ENCODE measurements around the gene ALDOA.

DNA sequence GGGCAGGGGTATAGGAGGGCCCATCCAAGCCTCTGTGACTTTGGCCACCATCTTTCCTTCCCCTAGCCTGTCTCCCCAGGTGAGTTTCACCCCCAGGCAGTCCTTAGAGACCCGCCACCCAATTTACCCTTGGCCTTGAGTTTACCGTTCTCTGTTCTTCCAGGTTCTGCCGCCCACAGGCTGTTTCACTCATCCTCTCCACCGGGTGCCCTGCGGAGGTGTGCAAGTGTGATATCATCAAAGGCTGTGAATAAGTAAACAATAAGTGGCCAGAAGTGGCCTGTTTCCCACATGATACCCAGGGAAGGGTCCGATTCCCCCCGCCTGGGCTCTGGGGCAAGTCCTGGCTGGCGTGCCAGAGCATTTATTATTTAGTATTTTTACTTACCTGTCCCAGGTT is 19.4 kb upstream of the ALDOA start:
- TF ChIP-seq, protein P1, sequence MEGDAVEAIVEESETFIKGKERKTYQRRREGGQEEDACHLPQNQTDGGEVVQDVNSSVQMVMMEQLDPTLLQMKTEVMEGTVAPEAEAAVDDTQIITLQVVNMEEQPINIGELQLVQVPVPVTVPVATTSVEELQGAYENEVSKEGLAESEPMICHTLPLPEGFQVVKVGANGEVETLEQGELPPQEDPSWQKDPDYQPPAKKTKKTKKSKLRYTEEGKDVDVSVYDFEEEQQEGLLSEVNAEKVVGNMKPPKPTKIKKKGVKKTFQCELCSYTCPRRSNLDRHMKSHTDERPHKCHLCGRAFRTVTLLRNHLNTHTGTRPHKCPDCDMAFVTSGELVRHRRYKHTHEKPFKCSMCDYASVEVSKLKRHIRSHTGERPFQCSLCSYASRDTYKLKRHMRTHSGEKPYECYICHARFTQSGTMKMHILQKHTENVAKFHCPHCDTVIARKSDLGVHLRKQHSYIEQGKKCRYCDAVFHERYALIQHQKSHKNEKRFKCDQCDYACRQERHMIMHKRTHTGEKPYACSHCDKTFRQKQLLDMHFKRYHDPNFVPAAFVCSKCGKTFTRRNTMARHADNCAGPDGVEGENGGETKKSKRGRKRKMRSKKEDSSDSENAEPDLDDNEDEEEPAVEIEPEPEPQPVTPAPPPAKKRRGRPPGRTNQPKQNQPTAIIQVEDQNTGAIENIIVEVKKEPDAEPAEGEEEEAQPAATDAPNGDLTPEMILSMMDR (IDR thresholded peaks at IDR 0.05) = no peak
- TF ChIP-seq POLR2A (IDR thresholded peaks at IDR 0.05) = no peak

Measured in Peyer's patch (tissue), 4 donors.